Activated naive CD8-positive, alpha-beta T cell treated with anti-CD3 and anti-CD28 coated beads, Interleukin-2, amount 10 ng/mL, durations not matched to agents 7 days and 5 days (primary cell): ENCODE results near the gene PGAM2. TPM values are rescaled to one million over a fixed set of nuclear protein-coding genes. Genes with fewer than 3 reads are reported as not detected.
A peak's percentile ranks its signal among the peaks of the same experiment; 100 is the strongest.

Source experiments
- ATAC-seq: fragments of 150-1000 bp; cut with Tn5 transposase; one replicate; pipeline ENCODE4 v1.10.0; 2021; ENCODE audit warnings: low read depth, moderate library complexity
- POLR2A ChIA-PET: fragments of 350-600 bp; sonication (Branson Sonifier 250); formaldehyde crosslinking; loops from one replicate; lab custom pipeline; 2021; ENCODE audit warnings: antibody characterized with exemption; lab: Charles Lee
- DNase-seq: peaks from one replicate; pipeline ENCODE4 v3.0.0; 2021
- H3K27ac Mint-ChIP-seq: one replicate; pipeline ENCODE4 v1.8.0; 2022; ENCODE audit warnings: mild to moderate bottlenecking, mixed read lengths
- H3K27me3 Mint-ChIP-seq: one replicate; pipeline ENCODE4 v1.8.0; 2022; ENCODE audit warnings: mild to moderate bottlenecking, moderate library complexity, mixed read lengths
- H3K36me3 Mint-ChIP-seq: one replicate; pipeline ENCODE4 v1.8.0; 2021; ENCODE audit warnings: mild to moderate bottlenecking, mixed read lengths
- H3K4me1 Mint-ChIP-seq: one replicate; pipeline ENCODE4 v1.8.0; 2021; ENCODE audit warnings: mixed read lengths
- H3K4me3 Mint-ChIP-seq: one replicate; pipeline ENCODE4 v1.8.0; 2022; ENCODE audit warnings: mild to moderate bottlenecking, moderate library complexity, mixed read lengths
- H3K9me3 Mint-ChIP-seq: one replicate; pipeline ENCODE4 v1.8.0; 2021; ENCODE audit warnings: mixed read lengths
- total RNA-seq, 2 experiments: library from RNA; stranded (reverse); gene quantifications; one replicate each; pipeline ENCODE4 v1.2.3, GENCODE V29; 2021

Gene PGAM2
- total RNA-seq, 2 experiments from 2014 or later: 0.74 to 2.1 TPM

- no peak overlapping the region for H3K4me3 Mint-ChIP-seq
- H3K9me3 Mint-ChIP-seq: no peaks in the 10 kb centered on the region
- no peak overlapping the region for H3K27ac Mint-ChIP-seq
- H3K36me3 Mint-ChIP-seq: peaks cover 22% of the 10 kb centered on the region
- ATAC-seq: no peak
- peaks cover 3% of the 10 kb centered on the region for H3K4me1 Mint-ChIP-seq
- POLR2A ChIA-PET: interaction anchor here (0.5 to 1.6 kb wide), 2 partner anchors 11 to 157 kb away, joined by 3 to 7 read pairs; no protein-coding TSS in a partner anchor
- peak; percentile 17 for DNase-seq
- no peaks in the 10 kb centered on the region for H3K27me3 Mint-ChIP-seq
Measured at GRCh38 chr7:44057181-44057848, 8.1 kb downstream of the PGAM2 start.

DNA sequence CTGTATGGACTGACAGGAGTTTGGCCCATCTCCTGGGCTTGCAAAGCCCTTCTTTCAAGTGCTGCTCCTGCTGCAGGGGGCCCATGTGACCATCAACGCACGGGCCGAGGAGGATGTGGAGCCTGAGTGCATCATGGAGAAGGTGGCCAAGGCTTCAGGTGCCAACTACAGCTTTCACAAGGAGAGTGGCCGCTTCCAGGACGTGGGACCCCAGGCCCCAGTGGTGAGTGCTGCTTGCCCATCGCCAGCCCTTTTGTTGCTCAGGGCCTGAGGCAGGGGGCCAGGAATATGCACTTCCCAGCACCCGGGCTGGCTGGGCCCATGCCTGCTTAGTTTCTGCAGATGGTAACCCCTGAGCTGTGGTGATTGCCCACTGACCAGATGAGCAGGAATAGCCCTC, 8.7 kb downstream of the PGAM2 start:
- Mint-ChIP-seq H3K36me3 (peaks cover 24% of the 10 kb centered on the region), H3K4me3 (no peak overlapping the region), H3K9me3 (no peaks in the 10 kb centered on the region), H3K27ac (no peak overlapping the region), H3K4me1 (peaks cover 6% of the 10 kb centered on the region), H3K27me3 (no peaks in the 10 kb centered on the region)
- no peak for ATAC-seq
- peak; percentile 20 for DNase-seq
- POLR2A ChIA-PET: interaction anchor here (1.6 kb wide), 1 partner anchor 11 kb away, joined by 3 read pairs; no protein-coding TSS in a partner anchor

- H3K27me3 Mint-ChIP-seq: no peaks in the 10 kb centered on the region
- DNase-seq (peak; percentile 19), ATAC-seq (no peak)
- peaks cover 17% of the 10 kb centered on the region for H3K36me3 Mint-ChIP-seq
- no peaks in the 10 kb centered on the region for H3K9me3 Mint-ChIP-seq
- no peak overlapping the region for H3K4me3 Mint-ChIP-seq
- H3K27ac Mint-ChIP-seq: no peak overlapping the region
- POLR2A ChIA-PET: interaction anchor here (1.0 to 1.2 kb wide), 2 partner anchors 8 to 11 kb away, joined by 4 read pairs; partner anchors contain the start of gene DBNL
- H3K4me1 Mint-ChIP-seq: peaks cover 27% of the 10 kb centered on the region
Measured at GRCh38 chr7:44052771-44053365, 12.5 kb downstream of the PGAM2 start.

- POLR2A ChIA-PET: interaction anchor here (0.6 to 1.2 kb wide), 4 partner anchors 12 to 376 kb away, joined by 3 to 5 read pairs (median 4); no protein-coding TSS in a partner anchor
- Mint-ChIP-seq H3K9me3 (no peaks in the 10 kb centered on the region), H3K4me1 (peaks cover 37% of the 10 kb centered on the region), H3K4me3 (no peak overlapping the region), H3K27me3 (no peaks in the 10 kb centered on the region), H3K27ac (peak overlapping the region; percentile 63), H3K36me3 (peaks cover 22% of the 10 kb centered on the region)
- DNase-seq (peak; percentile 18), ATAC-seq (no peak)
Measured at GRCh38 chr7:44051611-44052220, 13.7 kb downstream of the PGAM2 start.

DNA sequence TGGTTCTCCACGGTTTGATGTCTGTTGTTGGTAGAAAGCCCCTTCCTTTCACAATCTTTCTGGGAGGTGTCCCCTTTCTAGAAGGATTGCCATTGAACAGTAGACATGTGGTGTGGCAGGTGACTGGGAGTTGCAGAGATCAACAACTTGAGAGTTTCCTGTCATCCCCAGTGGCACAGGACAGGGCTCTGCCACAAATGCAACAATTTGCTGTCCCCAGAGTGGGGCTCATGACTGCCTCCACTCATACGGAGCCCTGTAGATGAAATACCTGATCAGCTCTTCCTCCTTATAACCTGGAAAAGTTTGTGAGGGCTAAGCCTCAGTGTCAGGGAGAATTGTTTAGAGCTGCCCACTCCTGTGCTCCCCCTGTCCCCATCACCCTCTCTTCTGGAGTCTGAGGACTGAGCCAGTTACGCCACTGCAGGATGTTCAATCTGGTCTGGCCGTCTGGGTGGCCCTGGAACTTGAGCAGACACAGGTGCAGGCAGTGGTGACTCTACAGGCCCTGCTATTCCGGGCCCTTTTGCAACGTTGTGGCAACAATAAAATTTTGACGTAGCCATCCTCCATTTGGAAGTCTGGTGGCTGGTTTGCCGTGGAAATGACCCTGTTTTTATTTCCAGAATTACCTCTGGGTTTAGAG, 14.3 kb downstream of the PGAM2 start:
- POLR2A ChIA-PET: interaction anchor here (0.6 kb wide), 1 partner anchor 18 kb away, joined by 3 read pairs; no protein-coding TSS in a partner anchor
- Mint-ChIP-seq H3K4me3 (no peak overlapping the region), H3K27me3 (no peaks in the 10 kb centered on the region), H3K9me3 (no peaks in the 10 kb centered on the region), H3K27ac (peak overlapping the region; percentile 63), H3K4me1 (peaks cover 43% of the 10 kb centered on the region), H3K36me3 (peaks cover 28% of the 10 kb centered on the region)
- DNase-seq (peak; percentile 12), ATAC-seq (no peak)

GRCh38 chr7:44050121-44050914, 15.0 kb downstream of the PGAM2 start:
- H3K27ac Mint-ChIP-seq: no peak overlapping the region
- POLR2A ChIA-PET: interaction anchor here (1.1 kb wide), 1 partner anchor 8 kb away, joined by 3 read pairs; no protein-coding TSS in a partner anchor
- no peak for ATAC-seq
- no peaks in the 10 kb centered on the region for H3K9me3 Mint-ChIP-seq
- no peak overlapping the region for H3K4me3 Mint-ChIP-seq
- H3K4me1 Mint-ChIP-seq: peaks cover 49% of the 10 kb centered on the region
- peak; percentile 15 for DNase-seq
- no peaks in the 10 kb centered on the region for H3K27me3 Mint-ChIP-seq
- peaks cover 29% of the 10 kb centered on the region for H3K36me3 Mint-ChIP-seq

DNA sequence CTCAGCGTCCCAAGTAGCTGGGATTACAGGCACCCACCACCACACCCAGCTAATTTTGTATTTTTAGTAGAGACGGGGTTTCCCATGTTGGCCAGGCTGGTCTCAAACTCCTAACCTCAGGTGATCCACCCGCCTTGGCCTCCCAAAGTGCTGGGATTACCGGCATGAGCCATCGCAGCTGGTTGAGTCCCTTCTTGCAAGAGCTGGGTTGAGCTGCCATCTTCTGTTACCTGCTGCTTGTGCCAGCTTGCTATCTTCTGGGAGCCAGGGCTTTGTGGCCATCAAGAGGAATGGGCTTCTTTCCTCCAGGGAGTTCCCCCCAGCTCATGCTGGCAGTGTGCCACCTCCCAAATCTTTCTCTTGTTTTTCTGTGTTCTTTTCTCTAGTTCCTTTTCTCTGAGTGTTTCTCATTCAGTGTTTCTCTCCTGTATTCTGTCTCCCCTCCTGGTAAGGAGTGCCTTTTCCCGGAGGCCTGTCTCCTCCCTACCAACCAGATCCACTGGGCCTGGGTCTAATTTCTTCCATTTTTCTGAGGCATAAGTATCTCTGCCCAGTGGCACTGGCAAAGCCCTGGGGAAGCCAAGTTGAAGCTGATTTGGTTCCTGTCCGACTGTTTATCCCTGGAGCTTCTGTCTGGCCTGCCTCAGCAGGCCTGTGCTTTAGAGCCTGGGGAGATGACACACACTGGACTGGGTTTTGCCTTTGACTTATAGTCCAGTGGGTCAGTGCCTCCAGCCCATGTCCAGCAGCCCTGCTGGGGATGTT, 17.2 kb downstream of the PGAM2 start:
- Mint-ChIP-seq H3K4me1 (peaks cover 54% of the 10 kb centered on the region), H3K36me3 (peaks cover 25% of the 10 kb centered on the region), H3K9me3 (no peaks in the 10 kb centered on the region), H3K4me3 (peak overlapping the region; percentile 39), H3K27ac (peak overlapping the region; percentile 52), H3K27me3 (no peaks in the 10 kb centered on the region)
- DNase-seq: peak; percentile 16
- ATAC-seq: no peak
- POLR2A ChIA-PET: interaction anchor here (0.9 to 1.4 kb wide), 2 partner anchors 15 to 33 kb away, joined by 3 to 4 read pairs; no protein-coding TSS in a partner anchor

GRCh38 chr7:44046321-44047061, 18.9 kb downstream of the PGAM2 start:
- Mint-ChIP-seq H3K27ac (peak overlapping the region; percentile 95), H3K4me3 (peak overlapping the region; percentile 84), H3K27me3 (no peaks in the 10 kb centered on the region), H3K36me3 (peaks cover 18% of the 10 kb centered on the region), H3K9me3 (no peaks in the 10 kb centered on the region), H3K4me1 (peaks cover 53% of the 10 kb centered on the region)
- DNase-seq: peak; percentile 30
- POLR2A ChIA-PET: interaction anchor here (0.5 to 2.4 kb wide), 7 partner anchors 12 to 212 kb away, joined by 3 to 22 read pairs (median 3); partner anchors contain the start of gene PGAM2
- ATAC-seq: peak; percentile 55

DNA sequence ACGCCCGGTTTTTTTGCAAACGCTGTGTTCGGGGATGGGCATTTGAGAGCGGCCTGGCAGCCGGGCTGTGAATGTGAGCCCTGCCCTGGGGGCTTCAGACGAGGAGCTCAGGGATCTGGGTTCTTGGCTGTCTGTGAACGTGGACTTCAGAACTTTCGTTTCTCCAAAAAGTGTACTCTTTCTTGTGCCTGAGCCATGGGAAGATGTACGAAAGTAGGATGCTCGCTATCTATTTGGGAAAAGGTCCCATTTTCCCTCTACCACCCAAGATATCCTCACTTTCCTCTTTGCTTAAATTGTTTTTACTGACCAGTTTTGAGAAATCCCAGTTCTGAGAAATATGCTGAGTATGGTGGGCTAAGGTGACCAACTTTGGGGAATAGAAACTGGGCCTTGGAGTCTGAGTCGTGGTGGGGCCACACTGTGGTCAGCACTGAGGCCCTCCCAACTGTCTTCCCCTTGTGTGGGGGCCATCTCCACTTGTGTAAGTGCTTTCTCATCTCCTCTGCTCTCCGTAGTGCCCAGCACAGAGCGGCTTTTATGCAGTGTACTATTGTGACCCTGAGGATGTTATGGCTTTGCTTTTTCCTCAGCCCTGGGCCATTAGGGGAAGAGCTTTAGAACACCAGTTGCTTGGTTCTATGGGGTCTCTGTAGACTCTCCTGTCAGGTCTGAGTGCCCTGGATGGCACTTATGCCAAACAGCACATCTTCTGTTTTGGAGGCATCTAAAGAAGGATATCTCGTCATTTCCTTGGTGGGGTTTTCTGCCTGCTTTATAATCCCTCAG, 19.9 kb downstream of the PGAM2 start:
- H3K4me1 Mint-ChIP-seq: peaks cover 45% of the 10 kb centered on the region
- POLR2A ChIA-PET: interaction anchor here (0.5 to 2.4 kb wide), 8 partner anchors 13 to 213 kb away, joined by 3 to 22 read pairs (median 7); partner anchors contain the start of genes PGAM2 and YKT6
- peak overlapping the region; percentile 84 for H3K4me3 Mint-ChIP-seq

GRCh38 chr7:44044315-44045225, 20.8 kb downstream of the PGAM2 start, which contains the start of gene DBNL:
Gene DBNL (plus strand): TSS chr7:44044702. CDS start chr7:44044738, 36 bp downstream.
- Mint-ChIP-seq H3K27me3 (no peaks in the 10 kb centered on the region), H3K27ac (peak within 1 kb of the TSS; percentile 95), H3K36me3 (peaks cover 16% of the 10 kb centered on the region), H3K4me3 (peak within 1 kb of the TSS; percentile 84), H3K4me1 (peaks cover 38% of the 10 kb centered on the region), H3K9me3 (no peaks in the 10 kb centered on the region)
- POLR2A ChIA-PET: interaction anchor here (0.7 to 2.4 kb wide), 15 partner anchors 9 to 1112 kb away, joined by 3 to 22 read pairs (median 4); partner anchors contain the start of genes MRPL32, OGDH, PGAM2 and PSMA2
- ATAC-seq: peak; percentile 65
- peak; percentile 95 for DNase-seq

More for the DNA sequence above, 19.9 kb downstream of the PGAM2 start:
- Mint-ChIP-seq H3K27ac (peak overlapping the region; percentile 95), H3K36me3 (peaks cover 16% of the 10 kb centered on the region), H3K27me3 (no peaks in the 10 kb centered on the region), H3K9me3 (no peaks in the 10 kb centered on the region)
- DNase-seq (peak; percentile 32), ATAC-seq (peak; percentile 9)
